ENCODE data around the gene TARP.
"Not testable (repeated sequence)": the region's sequence is repeated elsewhere in the genome, so short reads cannot be mapped to it uniquely, and the experiment has no call there.

Gene TARP

DNA sequence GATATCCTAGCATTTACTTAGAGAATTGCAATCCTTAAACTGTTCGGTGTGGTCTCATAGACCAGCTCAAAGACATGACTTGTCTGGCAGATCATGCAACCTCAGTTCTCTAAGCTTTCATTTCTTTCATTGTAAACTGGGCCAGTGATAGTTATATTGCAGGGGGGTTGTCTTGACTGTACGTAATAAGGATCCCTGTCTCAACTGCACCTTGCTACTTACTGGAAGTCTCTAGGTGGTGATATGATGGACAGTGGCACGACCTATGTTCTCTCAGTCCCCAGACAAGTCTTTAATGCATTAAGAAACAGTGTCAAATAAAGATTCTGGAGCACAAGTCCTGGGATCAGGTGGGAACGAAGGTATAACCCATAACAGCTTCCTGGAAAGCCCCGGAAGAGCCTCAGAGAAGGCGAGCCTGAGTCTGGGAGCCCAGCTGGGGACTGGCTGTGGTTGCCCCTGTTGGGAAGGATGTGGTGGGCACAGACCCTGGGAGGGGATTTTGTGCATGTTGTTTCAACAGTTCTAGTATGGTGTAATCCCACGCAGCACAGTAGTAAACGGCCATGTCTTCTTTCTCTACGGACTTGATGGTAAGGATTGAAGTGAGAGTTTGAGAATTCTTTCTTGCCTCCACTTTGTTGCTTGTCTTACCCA, 26.0 kb upstream of the TARP start:
- DNase-seq (ENCODE audit: low spot score): no peak

DNA sequence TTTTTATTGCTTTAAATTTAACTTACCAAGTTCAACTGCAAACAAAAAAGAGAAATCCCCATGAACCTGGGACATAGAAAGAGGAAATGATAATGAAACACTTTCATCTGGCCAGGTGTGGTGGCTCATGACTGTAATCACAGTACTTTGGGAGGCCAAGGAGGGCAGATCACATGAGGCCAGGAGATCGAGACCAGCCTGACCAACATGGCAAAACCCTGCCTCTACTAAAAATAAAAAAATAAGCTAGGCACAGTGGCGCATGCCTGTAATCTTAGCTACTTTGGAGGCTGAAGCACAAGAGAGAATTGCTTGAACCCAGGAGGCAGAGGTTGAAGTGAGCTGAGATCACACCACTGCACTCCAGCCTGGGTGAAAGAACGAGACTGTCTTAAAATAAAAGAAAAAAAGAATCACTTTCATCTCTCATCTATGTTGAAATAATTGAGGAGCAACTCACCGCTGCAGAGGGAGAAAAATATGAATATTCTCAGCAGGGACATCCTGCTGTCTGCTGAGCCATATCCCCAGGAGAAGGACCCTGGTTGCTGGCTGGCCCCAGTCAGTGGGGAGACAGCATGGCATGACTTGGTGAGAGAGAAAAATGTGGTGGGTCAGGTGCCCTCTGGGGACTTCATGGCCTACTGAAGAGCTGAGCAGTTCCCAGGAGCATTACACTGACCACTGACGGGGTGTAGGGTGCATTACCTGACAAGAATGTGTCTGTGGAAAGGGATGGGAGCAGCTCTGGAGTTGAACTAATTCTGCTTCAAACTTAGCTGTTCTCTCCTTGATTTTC, 22.8 kb upstream of the TARP start:
- DNase-seq (ENCODE audit: low spot score): no peak

DNA sequence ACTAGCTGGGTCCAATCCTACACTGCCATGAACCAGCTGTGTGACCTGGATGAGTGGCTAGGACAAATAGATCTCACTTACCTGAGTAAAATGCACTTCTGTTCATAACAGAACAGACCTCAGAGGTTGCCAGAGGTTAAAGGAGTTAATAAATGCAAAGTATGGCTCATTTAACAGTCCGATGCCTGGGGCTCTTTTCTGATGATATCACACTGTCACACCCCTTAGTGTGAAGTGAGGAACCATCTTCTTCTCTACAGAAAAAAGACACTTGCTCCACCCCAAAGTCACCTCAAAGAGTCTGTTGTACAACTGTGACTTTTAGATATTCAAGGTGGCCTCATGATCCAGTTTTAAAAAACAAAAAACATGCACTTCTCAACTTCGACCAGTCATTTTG, 21.5 kb upstream of the TARP start:
- DNase-seq (ENCODE audit: low spot score): no peak

DNA sequence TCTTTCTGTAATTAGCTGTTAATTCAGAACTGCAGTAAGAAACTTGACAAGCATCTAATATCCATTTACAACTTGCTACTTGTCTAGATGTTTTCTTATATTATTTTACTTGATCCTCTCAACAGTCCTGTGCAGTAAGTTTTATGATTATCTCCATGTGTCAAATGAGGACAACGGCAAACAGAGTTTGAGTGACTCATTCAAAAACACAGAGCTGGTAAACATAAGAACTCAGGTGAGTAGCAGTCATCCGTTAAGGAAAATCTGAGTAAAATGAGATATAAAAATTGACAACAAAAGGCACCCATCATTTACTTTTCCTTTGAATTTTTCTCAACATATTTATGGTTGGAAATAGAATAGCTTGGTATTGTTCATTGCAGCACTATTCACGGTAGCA, 19.0 kb upstream of the TARP start:
- no peak for DNase-seq (ENCODE audit: low spot score)

DNA sequence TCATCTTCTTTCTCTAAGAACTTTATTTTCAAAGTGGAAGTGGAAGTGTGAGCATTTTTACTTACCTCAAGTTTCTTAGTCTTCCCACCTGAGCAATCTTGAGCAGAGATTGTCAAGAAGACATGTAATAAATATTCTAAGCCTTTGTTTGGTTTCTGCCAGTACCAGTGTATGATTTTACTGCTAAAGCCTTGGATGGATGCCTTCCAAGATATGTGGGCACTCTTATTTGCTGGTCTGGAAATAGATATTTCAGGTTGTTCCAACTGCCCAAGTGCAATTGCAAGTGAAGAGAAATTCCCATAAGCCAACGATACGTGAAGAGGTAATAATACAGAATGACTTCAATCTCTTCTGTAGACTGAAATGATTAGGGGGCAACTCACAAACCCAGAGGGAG, 18.2 kb upstream of the TARP start:
- DNase-seq (ENCODE audit: low spot score): no peak

DNA sequence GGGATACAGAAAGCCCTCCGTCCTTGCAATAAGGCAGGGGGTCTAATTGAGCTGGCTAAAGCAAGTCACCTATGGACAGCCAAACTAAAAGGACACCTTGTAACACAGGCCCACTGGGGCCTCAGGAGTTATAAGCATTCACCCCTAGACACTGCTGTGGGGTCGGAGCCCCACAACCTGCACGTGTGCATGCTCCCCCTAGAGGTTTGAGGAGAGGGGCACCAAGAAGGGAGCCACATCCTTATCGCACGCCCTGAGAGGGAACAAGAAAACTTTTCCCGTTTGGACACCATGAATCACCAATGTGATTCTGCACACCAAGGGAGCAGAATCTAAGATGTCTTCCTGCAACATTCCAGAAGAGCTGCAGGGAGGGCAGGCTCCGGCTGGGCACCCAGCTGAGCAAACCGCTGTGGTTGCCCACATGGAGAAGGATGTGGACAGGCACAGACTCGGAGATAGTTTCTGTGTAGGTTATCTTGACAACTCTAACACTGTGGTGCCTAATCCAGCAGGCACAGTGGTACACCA, 17.7 kb upstream of the TARP start:
- peak; percentile 23 for DNase-seq (ENCODE audit: low spot score)

DNA sequence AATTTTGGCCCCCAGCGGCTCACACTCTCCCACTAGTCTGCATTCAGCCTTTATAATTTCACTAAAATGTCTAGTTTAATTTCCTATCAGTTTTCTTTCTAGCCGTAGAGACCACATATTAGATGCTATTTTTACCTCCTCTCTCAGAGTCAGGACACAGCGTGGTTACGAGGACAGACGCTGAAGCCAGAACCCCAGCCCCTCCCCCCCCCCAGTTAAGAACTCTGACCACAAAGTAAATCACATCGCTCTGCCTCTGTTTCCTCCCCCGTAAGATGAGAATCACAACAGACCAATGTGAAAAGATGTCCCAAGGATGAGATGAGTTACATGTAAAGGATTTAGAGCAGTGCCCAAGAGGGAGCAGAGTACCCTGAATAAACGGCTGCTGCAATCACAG, 11.1 kb upstream of the TARP start:
- DNase-seq (ENCODE audit: low spot score): no peak

DNA sequence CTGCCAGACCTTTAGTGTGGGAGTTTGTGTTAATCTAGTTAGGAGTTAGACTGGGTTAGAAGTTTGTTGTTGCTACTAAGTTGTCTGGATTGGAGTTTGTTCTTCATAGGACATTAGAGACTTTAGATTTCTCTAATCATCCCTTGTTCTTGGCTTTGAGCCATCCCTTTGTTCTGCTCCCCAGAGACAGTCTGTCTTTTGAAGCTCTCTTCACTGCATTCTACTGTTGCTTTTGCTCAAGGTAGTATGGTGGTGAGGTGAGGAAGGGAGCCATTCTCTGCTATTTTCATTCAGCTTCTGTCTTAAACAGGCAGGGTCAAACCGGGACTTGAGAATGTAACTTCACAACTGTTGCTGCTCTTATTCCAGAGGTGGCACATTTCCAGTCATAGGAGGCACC, 10.4 kb upstream of the TARP start:
- no peak for DNase-seq (ENCODE audit: low spot score)

DNA sequence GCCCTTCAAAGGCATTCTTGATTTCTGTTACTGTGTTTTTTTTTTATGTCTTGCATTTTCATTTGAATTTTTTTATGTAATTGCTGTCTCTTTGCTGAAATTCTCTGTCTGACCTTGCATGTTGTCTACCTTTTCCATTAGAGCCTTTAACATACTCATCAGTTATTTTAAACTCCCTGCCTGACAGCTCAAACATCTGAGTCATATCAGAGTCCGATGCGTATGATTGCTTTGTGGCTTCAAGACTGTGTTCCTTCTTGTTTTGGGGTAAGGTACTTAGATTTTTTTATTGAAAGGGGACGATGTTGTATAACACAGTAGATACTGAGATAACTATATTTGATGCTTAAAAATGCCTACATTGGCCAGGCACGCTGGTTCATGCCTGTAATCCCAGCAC, 9.7 kb upstream of the TARP start:
- DNase-seq (ENCODE audit: low spot score): peak; percentile 40

DNA sequence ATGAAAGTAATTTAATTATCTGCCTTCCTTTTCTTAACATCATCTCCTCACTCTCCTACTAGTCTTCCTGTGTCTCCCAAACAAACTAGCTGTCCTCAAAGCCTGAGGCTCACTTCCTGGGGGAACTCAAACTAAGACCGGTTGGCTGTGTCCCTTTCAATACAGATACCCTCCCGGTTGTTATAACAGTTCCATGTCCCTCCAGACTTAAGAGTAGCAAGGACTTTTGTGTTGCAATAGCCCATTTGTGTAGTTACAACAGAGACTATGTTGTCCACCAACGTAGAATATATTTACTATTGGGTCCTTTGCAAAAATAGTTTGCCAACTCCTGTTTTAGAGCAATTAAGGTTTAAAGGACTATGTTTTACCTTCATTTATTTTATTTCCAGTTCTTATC, 8.6 kb upstream of the TARP start:
- DNase-seq (ENCODE audit: low spot score): no peak

DNA sequence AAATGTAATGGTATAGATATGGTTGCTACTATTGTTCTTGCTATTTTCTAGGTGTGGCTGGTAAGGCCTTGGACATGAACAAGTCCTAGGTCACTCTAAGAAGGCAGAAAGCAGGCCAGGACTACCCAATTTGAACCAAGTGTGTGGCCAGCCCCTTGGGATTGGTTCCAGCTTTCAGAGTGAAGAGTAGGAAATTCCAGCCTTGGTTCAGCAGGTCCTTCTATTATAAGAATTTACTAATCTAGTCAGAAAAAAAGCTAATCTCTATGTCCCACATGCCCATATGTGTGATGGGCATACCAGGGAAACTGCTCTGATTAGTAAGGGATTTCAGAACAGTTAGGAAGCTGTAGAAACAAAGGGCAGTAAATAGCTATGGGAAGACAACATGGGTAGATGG, 7.8 kb upstream of the TARP start:
- no peak for DNase-seq (ENCODE audit: low spot score)

DNA sequence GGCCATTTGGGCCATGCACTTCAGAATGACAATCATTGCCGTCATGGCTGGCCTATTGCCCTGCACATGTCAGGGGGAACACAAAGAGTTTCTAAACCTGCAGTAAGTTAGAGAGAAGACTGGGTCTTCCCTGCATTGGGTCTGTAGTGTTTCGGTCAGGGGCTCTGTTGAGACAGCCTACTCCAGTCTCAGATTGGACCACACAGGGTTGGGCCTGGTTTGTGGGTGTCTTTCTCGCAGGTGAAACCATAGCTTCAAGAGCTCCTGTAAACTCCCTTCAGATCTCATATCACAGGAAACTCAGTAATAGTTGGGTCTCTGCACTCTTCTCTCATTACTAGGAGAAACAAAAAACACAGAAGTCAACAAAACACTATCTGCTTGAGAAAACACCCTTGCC, 7.3 kb upstream of the TARP start:
- no peak for DNase-seq (ENCODE audit: low spot score)

DNA sequence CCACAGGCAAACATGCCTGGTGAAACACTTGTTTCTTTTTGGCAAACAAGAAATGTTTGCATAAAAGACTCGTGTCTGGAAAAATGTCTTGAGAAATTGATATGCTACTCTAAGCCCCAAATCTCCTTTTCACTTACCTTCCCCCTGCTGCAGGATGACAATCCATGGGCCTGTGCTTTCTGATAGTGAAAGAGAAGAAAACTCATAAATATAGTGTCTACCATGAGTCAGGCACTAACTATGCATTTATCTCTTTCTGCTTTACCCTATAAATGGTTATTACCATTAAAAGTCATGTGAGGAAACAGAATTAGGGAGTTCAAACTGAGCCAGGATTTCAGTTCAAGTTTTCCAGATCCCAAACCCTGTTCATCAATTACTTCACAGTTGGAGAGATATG, 6.6 kb upstream of the TARP start:
- peak; percentile 44 for DNase-seq (ENCODE audit: low spot score)

DNA sequence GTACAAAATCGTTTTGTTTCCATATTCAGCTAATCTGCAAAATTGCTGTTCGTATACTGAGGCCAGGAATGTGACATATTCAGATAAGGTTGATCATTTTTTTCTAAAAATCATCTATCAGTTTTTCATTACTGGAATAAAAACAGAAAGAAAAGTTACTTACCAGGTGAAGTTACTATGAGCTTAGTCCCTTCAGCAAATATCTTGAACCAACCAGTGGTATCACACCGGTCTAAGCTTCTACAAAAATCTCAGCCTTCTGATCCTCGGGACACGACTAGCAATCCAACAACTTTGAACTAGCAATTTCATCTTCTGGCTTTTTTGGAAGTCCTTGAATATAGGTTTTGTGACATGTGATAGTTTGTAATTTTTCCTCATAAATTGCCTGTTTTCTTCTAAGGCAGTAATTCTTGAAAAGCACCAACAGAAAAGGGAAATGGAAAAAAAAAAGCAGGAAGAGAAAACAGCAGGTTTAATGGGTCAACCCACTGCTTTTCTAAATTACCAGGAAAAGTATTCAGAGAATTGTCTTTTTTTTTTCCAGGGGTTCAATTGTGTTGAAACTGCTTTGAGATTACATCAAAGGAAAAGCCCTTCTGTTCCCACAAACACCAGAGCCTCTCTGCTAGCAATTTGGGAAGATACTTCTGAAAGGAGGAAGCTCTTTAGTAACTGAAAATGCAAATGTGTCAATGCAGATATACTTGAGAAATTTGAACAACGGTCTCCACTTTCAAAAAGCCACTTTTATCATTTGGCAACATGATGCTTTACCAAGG, 2.9 kb upstream of the TARP start:
- no peak for DNase-seq (ENCODE audit: low spot score)

DNA sequence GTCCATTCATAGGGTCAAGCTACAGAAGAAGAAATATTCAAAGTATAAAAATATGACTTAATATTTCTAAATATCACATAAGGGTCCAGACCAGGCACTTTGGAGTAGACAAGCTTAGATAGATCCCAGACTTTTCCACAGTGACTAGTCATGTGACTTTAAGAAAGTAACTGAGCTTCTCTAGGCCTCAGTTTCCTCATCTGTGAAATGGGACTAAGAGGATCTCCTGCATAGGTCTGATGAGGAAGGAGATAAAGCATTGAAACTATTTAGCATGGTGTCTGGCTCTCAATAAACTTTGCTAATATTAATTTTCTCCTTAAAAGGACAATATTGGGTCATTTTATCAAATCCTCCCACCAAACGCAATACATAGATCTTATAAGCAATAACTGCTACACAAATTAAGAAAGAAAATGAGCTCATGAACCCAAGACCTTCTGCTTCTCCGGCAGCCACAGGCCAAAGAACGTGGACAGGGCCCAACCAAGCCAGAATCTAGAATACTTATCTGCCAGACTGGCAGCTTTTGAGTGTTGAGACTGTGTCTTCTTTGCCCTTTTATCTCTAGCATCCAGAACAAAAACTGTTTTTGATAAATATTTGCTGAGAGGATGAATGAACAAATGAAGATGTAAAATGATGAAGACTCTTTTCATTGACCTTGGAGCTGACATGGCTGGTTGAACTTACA, 1.6 kb upstream of the TARP start:
- no peak for DNase-seq (ENCODE audit: low spot score)

DNA sequence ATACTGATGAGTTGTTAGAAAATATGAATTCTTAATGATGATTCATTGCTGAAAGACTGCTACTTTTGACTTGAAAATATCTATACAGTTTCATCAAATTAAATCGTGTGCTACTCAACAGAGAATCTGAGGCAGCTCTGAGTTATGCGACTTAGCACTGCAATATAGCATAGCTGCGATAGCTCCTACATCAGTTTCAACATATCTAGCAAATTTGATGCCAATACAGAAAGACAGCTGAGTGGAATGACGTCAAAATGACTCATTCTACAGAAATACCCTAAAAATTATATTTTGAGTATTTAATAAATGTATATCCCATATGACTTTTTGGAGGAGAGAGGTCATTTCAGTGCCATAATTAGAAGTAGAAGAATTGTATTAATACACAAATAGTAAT, 1.1 kb upstream of the TARP start:
- DNase-seq (ENCODE audit: low spot score): no peak

DNA sequence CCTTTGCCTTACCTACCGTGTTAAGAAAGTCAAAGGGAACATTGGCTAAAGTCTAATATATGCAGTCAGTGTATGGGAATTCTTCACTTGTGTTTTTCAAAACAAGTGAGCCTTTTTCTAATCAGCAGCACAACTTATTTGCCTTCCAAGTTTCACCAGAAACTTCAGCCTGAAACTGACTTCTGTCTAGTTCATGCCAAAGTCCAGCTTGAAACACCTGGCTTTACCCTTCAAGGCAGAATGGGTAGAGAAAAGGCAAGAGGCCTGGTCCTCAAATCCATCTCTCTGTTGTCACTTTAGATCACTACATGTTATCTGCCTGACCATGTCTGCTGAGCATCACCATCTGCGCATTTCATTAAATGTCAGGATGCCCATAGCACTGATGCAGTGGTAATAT, 3.0 kb downstream of the TARP start:
- not testable (repeated sequence) for DNase-seq (ENCODE audit: low spot score)

DNA sequence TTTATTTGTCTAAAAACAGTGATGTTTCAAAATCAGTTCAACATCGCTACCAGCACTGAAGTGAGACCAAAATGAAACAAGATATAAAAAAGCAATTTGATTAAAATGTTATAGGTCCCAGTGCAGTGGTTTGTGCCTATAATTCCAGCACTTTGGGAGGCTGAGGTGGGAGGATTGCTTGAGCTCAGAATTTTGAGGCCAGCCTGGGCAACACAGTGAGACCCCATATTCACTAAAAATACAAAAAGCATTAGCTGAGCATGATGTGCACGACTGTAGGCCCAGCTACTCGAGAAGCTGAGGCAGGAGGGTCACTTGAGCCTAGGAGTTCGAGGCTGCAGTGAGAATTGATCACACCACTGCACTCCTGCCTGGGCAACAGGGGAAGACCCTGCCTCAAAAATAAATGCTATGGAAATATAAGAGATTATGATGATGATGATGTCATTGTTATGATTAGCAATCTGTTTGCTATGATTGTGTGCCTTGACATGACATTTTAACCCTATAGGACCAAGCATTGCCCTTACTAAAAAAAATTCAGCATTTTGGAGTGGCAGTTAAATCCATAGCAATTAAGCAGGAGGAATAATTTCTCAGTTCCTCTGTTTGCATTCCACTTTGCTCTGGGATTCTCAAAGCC, 3.6 kb downstream of the TARP start:
- not testable (repeated sequence) for DNase-seq (ENCODE audit: low spot score)

DNA sequence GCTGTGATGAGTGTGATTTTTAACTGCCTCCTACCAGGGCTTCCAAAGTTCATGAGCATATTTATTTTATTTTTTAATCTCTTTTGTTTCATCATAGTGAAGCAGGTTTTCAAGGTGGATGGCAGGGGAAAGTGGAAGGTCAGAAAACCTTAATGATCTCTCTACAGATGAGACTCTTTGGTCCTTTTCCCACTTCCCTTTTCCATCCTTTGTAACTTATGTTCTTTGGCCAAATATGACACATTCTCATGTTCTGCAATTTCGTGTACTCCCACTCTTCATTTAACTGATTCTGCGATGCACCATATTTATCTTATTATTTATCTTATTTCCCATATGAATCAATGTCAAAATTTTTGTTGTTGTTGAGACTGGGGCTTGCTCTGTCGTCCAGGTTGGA, 7.5 kb downstream of the TARP start:
- DNase-seq (ENCODE audit: low spot score): not testable (repeated sequence)

DNA sequence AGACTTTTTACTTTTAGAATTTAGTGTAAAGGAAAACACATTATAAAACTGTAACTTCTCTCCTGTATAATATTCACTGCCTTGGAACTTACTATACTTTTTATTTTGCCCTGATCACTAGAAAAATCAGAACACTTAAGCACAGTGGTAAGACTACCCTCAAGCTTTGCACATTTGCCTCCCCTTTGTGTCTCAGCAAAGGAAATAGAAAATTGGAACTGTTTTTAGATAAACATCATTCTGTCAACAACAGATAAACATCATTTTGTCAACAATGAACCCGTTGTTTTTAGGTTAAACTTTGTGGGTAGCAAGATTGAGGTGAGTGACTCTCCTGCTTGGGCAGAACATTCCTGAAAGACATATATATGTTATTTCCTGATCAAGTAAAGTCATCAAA, 8.8 kb downstream of the TARP start:
- DNase-seq (ENCODE audit: low spot score): not testable (repeated sequence)

DNA sequence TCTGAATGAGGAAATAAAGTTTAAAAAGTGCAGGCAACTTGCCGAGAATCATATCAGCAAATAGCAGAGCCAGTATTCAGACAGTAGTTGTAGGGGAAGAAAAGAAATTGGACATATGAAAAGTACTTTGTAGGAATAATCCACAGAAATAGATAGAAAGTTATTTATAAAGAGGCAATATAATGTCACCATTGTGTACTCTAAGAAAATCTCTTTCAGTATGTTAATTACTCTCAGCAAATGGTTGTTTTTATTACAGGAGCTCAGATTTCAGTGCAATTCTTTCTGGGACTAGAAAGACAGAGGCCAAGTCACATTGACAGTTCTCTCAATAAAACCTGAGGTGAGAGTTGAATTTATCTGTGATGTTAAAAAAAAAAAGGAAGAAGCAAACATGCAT, 10.2 kb downstream of the TARP start:
- DNase-seq (ENCODE audit: low spot score): not testable (repeated sequence)

DNA sequence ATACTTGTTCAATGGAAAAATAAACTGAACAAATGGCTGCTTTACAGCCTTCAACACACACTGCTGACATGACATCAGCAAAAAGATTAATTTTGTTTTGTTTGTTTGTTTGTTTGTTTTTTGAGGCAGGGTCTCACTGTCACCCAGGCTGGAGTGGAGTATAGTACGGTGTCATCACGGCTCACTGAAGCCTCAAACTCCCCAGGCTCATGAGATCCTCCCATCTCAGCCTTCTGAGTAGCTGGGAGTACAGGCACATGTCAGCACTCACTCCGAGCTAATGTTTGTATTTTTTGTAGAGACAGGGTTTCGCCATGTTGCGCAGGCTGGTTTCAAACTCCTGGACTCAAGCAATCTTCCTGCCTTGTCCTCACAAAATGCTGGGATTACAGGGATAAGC, 10.9 kb downstream of the TARP start:
- no peak for DNase-seq (ENCODE audit: low spot score)
